ENCODE data around the gene LDLRAP1. TPM values are rescaled to one million over a fixed set of nuclear protein-coding genes. Genes with fewer than 3 reads are reported as not detected.

Gene LDLRAP1
- total and polyA plus RNA-seq, 4 donors: 5.2 to 17.8 (median 13.3) TPM

DNA sequence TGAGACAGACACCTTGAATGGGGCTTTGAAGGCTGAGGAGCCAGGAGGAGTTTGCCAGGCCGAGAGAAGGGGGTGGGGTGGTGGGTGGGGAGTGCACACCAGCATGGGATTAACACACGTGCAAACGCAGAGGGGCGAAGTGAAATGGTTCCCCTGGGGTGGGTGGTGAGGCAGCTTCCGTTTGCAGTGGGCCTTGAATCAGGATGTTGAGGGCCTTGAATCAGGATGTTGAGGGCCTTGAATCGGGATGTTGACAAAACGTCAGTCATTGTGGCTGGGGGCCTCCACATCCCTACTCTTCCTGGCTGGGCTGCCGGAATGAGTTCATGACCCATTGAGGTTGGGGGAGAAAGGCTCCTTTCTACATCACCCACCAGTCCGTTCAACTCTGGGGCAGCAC lies 16.6 kb downstream of the LDLRAP1 start:
- Histone ChIP-seq H3K27ac (ENCODE audit: low read depth in 1 of 2, low read length in 2 of 2) (no peak overlapping the region), H3K27me3 (ENCODE audit: control insufficient read depth in 4 of 4, insufficient read depth in 4 of 4, low read length in 3 of 4) (no peaks in the 10 kb centered on the region), H3K4me1 (ENCODE audit: control insufficient read depth in 4 of 4, insufficient read depth in 4 of 4, low read length in 3 of 4) (peaks cover 2 to 7% (median 4%) of the 10 kb centered on the region in 4 donors), H3K36me3 (ENCODE audit: control insufficient read depth in 4 of 4, insufficient read depth in 3 of 4, low read depth in 1 of 4, low read length in 3 of 4) (peaks cover 0 to 46% (median 5%) of the 10 kb centered on the region in 4 donors), H3K9ac (ENCODE audit: low read depth in 1 of 2, low read length in 2 of 2) (no peak overlapping the region), H3K4me3 (ENCODE audit: low read depth in 1 of 3, low read length in 3 of 3) (no peak overlapping the region), H3K9me3 (ENCODE audit: control insufficient read depth in 4 of 4, low read length in 3 of 4) (no peaks in the 10 kb centered on the region)
- TF ChIP-seq RAD21 (IDR thresholded peaks at IDR 0.05) (no peak), TAF1 (conservative IDR thresholded peaks at IDR 0.05) (no peak), NR2F2 (IDR thresholded peaks at IDR 0.05) (no peak), EGR1 (IDR thresholded peaks at IDR 0.05; ENCODE audit: low read depth in 2 of 2) (no peak), MAX (IDR thresholded peaks at IDR 0.05) (no peak), FOXA2 (IDR thresholded peaks at IDR 0.05) (no peak), HNF4G (IDR thresholded peaks at IDR 0.05) (no peak)
- TF ChIP-seq, protein P1, sequence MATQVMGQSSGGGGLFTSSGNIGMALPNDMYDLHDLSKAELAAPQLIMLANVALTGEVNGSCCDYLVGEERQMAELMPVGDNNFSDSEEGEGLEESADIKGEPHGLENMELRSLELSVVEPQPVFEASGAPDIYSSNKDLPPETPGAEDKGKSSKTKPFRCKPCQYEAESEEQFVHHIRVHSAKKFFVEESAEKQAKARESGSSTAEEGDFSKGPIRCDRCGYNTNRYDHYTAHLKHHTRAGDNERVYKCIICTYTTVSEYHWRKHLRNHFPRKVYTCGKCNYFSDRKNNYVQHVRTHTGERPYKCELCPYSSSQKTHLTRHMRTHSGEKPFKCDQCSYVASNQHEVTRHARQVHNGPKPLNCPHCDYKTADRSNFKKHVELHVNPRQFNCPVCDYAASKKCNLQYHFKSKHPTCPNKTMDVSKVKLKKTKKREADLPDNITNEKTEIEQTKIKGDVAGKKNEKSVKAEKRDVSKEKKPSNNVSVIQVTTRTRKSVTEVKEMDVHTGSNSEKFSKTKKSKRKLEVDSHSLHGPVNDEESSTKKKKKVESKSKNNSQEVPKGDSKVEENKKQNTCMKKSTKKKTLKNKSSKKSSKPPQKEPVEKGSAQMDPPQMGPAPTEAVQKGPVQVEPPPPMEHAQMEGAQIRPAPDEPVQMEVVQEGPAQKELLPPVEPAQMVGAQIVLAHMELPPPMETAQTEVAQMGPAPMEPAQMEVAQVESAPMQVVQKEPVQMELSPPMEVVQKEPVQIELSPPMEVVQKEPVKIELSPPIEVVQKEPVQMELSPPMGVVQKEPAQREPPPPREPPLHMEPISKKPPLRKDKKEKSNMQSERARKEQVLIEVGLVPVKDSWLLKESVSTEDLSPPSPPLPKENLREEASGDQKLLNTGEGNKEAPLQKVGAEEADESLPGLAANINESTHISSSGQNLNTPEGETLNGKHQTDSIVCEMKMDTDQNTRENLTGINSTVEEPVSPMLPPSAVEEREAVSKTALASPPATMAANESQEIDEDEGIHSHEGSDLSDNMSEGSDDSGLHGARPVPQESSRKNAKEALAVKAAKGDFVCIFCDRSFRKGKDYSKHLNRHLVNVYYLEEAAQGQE (IDR thresholded peaks at IDR 0.05): no peak
- TF ChIP-seq, protein P2, sequence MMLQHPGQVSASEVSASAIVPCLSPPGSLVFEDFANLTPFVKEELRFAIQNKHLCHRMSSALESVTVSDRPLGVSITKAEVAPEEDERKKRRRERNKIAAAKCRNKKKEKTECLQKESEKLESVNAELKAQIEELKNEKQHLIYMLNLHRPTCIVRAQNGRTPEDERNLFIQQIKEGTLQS (IDR thresholded peaks at IDR 0.05): no peak
- no peak for DNase-seq (ENCODE audit: low spot score)
- WGBS: 73% methylated on average over 9 of the region's 9 CpGs

DNA sequence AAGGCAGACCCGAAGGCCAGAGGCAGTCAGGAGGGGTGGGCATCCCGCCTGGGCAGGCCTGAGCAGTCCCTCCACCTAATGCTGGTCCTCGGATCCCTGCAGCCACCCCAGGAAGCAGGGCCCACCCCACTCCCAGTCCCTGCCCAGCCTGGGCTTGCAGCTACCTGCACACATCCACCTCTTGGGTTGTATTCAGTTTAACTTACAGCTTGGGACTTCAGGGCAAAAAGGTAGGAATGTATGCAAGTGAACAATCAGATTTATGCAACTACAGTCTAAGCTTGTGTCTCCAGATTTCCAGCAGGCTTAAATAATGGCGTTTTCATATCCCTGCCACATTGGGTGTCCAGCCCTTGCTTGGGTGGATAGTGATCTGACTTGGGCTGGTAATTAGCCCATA lies 17.4 kb downstream of the LDLRAP1 start:
- H3K9ac ChIP-seq (ENCODE audit: low read depth in 1 of 2, low read length in 2 of 2): no peak overlapping the region
- H3K36me3 ChIP-seq (ENCODE audit: control insufficient read depth in 4 of 4, insufficient read depth in 3 of 4, low read depth in 1 of 4, low read length in 3 of 4): peaks cover 0 to 45% (median 5%) of the 10 kb centered on the region in 4 donors
- H3K4me1 ChIP-seq (ENCODE audit: control insufficient read depth in 4 of 4, insufficient read depth in 4 of 4, low read length in 3 of 4): peaks cover 2 to 9% (median 6%) of the 10 kb centered on the region in 4 donors
- no peak for DNase-seq (ENCODE audit: low spot score)
- H3K27ac ChIP-seq (ENCODE audit: low read depth in 1 of 2, low read length in 2 of 2): no peak overlapping the region
- no peak overlapping the region for H3K4me3 ChIP-seq (ENCODE audit: low read depth in 1 of 3, low read length in 3 of 3)
- no peak for TF ChIP-seq RAD21 (IDR thresholded peaks at IDR 0.05)
- WGBS: 91% methylated on average over 4 of the region's 4 CpGs
- H3K9me3 ChIP-seq (ENCODE audit: control insufficient read depth in 4 of 4, low read length in 3 of 4): no peaks in the 10 kb centered on the region
- H3K27me3 ChIP-seq (ENCODE audit: control insufficient read depth in 4 of 4, insufficient read depth in 4 of 4, low read length in 3 of 4): no peaks in the 10 kb centered on the region

GRCh38 chr1:25561421-25562100 lies 18.2 kb downstream of the LDLRAP1 start:
- no peaks in the 10 kb centered on the region for H3K9me3 ChIP-seq (ENCODE audit: control insufficient read depth in 4 of 4, low read length in 3 of 4)
- no peak overlapping the region for H3K4me3 ChIP-seq (ENCODE audit: low read depth in 1 of 3, low read length in 3 of 3)
- H3K36me3 ChIP-seq (ENCODE audit: control insufficient read depth in 4 of 4, insufficient read depth in 3 of 4, low read depth in 1 of 4, low read length in 3 of 4): peaks cover 0 to 45% (median 5%) of the 10 kb centered on the region in 4 donors
- WGBS: 79% methylated on average over 8 of the region's 8 CpGs
- no peak overlapping the region for H3K9ac ChIP-seq (ENCODE audit: low read depth in 1 of 2, low read length in 2 of 2)
- DNase-seq (ENCODE audit: low spot score): no peak
- TF ChIP-seq, protein P2 (IDR thresholded peaks at IDR 0.05): no peak
- TF ChIP-seq HNF4A (conservative IDR thresholded peaks at IDR 0.05) (no peak), FOXA2 (IDR thresholded peaks at IDR 0.05) (no peak), SP1 (IDR thresholded peaks at IDR 0.05) (no peak), EGR1 (IDR thresholded peaks at IDR 0.05; ENCODE audit: low read depth in 2 of 2) (no peak), NR2F2 (IDR thresholded peaks at IDR 0.05) (no peak), RAD21 (IDR thresholded peaks at IDR 0.05) (no peak), TAF1 (conservative IDR thresholded peaks at IDR 0.05) (no peak), MAX (IDR thresholded peaks at IDR 0.05) (no peak), HNF4G (IDR thresholded peaks at IDR 0.05) (no peak), CTCF (IDR thresholded peaks at IDR 0.05; ENCODE audit: low read depth, low read length, missing input control) (no peak)
- TF ChIP-seq, protein P3, sequence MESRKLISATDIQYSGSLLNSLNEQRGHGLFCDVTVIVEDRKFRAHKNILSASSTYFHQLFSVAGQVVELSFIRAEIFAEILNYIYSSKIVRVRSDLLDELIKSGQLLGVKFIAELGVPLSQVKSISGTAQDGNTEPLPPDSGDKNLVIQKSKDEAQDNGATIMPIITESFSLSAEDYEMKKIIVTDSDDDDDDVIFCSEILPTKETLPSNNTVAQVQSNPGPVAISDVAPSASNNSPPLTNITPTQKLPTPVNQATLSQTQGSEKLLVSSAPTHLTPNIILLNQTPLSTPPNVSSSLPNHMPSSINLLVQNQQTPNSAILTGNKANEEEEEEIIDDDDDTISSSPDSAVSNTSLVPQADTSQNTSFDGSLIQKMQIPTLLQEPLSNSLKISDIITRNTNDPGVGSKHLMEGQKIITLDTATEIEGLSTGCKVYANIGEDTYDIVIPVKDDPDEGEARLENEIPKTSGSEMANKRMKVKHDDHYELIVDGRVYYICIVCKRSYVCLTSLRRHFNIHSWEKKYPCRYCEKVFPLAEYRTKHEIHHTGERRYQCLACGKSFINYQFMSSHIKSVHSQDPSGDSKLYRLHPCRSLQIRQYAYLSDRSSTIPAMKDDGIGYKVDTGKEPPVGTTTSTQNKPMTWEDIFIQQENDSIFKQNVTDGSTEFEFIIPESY (IDR thresholded peaks at IDR 0.05): no peak
- peak overlapping the region in 1 of 2 donors; percentile 8 for H3K27ac ChIP-seq (ENCODE audit: low read depth in 1 of 2, low read length in 2 of 2)
- no peaks in the 10 kb centered on the region for H3K27me3 ChIP-seq (ENCODE audit: control insufficient read depth in 4 of 4, insufficient read depth in 4 of 4, low read length in 3 of 4)
- peaks cover 2 to 15% (median 11%) of the 10 kb centered on the region in 4 donors for H3K4me1 ChIP-seq (ENCODE audit: control insufficient read depth in 4 of 4, insufficient read depth in 4 of 4, low read length in 3 of 4)

All from liver (tissue), 9 donors.